Measurements from ENCODE around the gene FOSL2. TPM values are rescaled to one million over a fixed set of nuclear protein-coding genes. Genes with fewer than 3 reads are reported as not detected.

Gene FOSL2
- 66.8 to 83.9 TPM (median 73.8 TPM) in 5 replicates for total RNA-seq (2022; extraction: Qiagen RNA extraction)

DNA sequence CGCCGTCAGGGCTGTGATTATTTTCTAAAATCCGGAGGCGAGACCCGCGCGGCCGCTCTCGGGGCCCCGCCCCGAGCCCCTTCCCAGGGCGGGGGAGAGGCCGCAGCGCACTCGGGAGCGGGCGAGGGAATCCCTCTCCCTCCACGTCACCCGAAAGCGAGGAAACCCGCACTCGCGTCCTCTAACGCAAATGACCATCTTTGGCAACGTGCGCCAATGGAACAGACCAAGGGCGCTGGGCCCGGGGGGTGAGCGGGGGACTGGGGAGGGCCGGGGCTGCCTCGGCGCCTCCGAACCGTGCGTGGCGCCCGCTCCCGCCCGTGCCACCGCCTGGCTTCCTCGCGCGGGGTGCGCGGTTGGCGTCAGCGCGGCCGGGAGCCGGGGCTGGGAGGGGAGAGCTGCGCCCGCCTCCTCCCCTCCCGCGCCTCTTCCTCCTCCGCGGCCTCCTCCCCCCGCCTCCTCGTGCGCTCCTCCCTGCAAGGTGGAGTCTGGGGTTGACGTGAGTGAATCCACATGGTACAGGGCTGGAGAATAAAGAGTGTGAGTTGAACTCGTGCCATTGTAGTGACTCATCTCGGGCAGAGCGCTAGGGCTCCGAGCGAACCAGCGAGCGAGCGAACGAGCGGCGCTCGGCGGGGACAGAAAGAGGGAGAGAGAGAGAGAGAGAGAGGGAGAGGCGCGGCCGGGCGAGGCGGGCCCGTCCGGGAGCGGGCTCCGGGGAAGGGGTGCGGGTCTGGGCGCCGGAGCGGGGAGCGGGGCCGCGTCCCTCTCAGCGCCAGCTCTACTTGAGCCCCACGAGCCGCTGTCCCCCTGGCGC is at the start of gene FOSL2:
TSS of gene FOSL2 (plus strand) at position 562 of the 817 bp plus-strand sequence. CDS start 863 bp downstream, outside the sequence.

Other genes with a start within 250 kb of the FOSL2 start
- gene PLB1, start 103.2 kb downstream of the FOSL2 start, total RNA-seq (2022; extraction: Qiagen RNA extraction), result 1.5 to 2.6 TPM (median 1.9 TPM) in 5 replicates

All from A549 treated with Hydrocortisone at 1 μM for 4 hours (cell line).